PC-3 (cell line): ENCODE data around the gene BMP7.

ENCODE experiments used
- CTCF ChIP-seq: fragments of 300-600 bp; sonication (generic); conservative IDR thresholded peaks from 2 replicates; pipeline ENCODE4 v1.5.1; 2017; ENCODE audit warnings: antibody characterized with exemption, low read depth, mild to moderate bottlenecking, low read length
- EZH2 ChIP-seq: fragments of 300-600 bp; sonication (generic); IDR thresholded peaks from one replicate; pipeline ENCODE4 v1.6.1; 2017; ENCODE audit warnings: antibody characterized with exemption, mild to moderate bottlenecking, low read length; ENCODE audit not compliant: unreplicated experiment
- EZH2phosphoT487 ChIP-seq: fragments of 300-600 bp; sonication (generic); IDR thresholded peaks from 2 replicates; pipeline ENCODE4 v1.6.1; 2018; ENCODE audit warnings: mild to moderate bottlenecking, antibody characterized with exemption, low read length, borderline replicate concordance

DNA sequence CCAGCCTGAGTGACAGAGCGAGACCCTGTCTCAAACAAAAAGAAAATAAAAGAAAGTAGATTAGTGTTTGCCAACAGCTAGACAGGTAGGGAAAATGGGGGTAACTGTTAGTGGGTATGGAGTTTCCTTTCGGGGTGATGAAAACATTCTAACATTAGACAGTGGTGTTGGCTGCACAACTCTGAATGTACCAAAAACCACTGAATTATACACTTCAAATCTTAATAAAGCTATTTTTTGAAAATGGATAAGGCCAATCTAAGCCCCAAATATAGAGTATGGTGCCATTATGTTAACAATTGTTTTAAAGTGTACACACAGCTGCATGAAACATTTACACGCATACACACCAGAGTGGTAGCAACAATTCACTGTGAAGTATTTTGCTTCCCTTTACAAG is 57.0 kb downstream of the BMP7 start:
- TF ChIP-seq EZH2 = no peak
- no peak for TF ChIP-seq CTCF
- no peak for TF ChIP-seq EZH2phosphoT487
